Measurements from ENCODE around the gene GABRB2.

DNA sequence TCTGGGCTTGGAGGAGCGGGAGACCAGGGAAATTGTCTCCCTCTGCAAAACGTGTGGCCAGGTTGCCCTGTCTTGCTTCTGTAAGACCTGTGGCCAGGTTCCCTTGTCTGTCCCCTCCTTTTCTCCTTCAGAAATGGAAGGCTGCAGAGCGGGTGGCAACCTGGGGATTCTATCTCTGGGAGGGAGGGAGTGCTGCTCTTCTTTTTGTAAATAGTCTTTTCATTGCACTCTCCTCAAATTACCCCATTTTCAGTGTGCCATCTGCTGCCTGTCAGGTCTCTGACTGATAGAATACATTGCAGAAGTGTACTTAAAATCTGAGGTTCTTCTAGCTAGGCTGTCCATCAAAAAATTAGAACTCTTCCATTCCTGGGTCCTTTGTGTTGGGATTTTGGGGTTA is 126.0 kb downstream of the GABRB2 start:
- TF ChIP-seq POLR2A (IDR thresholded peaks at IDR 0.05) = no peak
- TF ChIP-seq, protein P1, sequence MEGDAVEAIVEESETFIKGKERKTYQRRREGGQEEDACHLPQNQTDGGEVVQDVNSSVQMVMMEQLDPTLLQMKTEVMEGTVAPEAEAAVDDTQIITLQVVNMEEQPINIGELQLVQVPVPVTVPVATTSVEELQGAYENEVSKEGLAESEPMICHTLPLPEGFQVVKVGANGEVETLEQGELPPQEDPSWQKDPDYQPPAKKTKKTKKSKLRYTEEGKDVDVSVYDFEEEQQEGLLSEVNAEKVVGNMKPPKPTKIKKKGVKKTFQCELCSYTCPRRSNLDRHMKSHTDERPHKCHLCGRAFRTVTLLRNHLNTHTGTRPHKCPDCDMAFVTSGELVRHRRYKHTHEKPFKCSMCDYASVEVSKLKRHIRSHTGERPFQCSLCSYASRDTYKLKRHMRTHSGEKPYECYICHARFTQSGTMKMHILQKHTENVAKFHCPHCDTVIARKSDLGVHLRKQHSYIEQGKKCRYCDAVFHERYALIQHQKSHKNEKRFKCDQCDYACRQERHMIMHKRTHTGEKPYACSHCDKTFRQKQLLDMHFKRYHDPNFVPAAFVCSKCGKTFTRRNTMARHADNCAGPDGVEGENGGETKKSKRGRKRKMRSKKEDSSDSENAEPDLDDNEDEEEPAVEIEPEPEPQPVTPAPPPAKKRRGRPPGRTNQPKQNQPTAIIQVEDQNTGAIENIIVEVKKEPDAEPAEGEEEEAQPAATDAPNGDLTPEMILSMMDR (IDR thresholded peaks at IDR 0.05) = no peak

Measured in Peyer's patch (tissue), 4 donors.